Left kidney (tissue), 2 donors: ENCODE results near the gene ANKRD66. TPM values are rescaled to one million over a fixed set of nuclear protein-coding genes. Genes with fewer than 3 reads are reported as not detected.
A peak's percentile ranks its signal among the peaks of the same experiment; 100 is the strongest.
"Not testable (repeated sequence)": the region's sequence is repeated elsewhere in the genome, so short reads cannot be mapped to it uniquely, and the experiment has no call there.

ENCODE experiments used
- DNase-seq: peaks from one replicate; pipeline ENCODE4 v3.0.0-alpha.2; 2013
- polyA plus RNA-seq: library from polyadenylated mRNA; unstranded; fragments of 120-200 nt; gene quantifications from one replicate; pipeline ENCODE4 v1.2.1, GENCODE V29; 2013; ENCODE audit not compliant: insufficient read length

Gene ANKRD66
- polyA plus RNA-seq, 1 donor = not detected

DNA sequence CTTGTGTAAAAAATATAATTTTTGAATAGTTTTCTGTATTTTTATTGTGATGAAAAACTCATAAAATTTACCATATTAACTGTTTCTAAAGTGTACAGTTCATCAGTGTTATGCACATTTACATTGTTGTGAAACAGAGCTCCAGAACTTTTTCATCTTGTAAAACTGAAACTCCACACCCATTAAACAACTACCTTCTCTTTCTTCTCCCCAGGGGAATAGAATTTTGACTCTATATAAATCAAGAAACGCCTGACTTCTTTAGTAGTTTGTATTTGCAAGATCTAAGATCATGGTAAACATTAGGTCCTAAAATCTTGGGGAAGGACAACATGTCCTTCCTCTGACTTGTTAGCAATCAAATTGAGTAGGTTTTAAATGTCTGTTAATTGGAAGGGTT is 9.1 kb downstream of the ANKRD66 start:
- DNase-seq = no peak

- DNase-seq = no peak
Measured at GRCh38 chr6:46756469-46757213, 9.9 kb downstream of the ANKRD66 start.

- DNase-seq = no peak
Measured at GRCh38 chr6:46757214-46757596, 10.5 kb downstream of the ANKRD66 start.

DNA sequence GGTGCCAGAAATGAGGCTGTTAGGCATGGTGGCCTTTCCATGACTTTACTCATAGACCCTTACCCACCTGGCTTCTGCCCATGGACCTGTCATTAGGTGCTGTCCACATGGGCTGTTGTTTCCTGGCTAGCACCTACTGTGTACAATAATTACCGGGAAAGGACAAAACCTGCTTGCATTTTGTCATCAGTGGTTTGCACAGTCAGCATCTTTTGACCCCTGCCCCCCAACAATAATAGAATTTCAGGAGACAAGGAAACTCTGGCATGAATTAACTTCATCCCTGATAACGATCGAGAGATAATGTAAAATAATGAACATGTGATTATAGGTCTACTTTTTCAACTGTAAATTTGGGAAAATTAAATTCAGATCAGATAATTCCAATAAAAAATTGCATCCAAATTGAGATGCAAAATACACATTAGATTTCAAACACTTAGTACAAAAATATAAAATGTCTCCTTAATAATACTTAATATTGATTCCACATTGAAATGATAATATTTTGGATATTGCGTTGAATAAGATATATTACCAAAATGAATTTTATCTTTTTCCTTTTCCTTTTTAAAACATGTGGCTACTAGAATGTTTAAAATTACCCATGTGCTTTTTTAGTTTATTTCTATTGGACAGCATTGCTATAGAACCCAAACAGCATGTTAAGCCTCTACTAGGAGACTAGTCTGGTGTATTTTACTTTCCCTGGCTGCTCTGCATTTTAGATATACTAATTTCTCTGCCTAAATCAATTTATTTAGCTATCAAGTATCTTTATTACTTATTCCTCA is 12.4 kb downstream of the ANKRD66 start:
- no peak for DNase-seq

DNA sequence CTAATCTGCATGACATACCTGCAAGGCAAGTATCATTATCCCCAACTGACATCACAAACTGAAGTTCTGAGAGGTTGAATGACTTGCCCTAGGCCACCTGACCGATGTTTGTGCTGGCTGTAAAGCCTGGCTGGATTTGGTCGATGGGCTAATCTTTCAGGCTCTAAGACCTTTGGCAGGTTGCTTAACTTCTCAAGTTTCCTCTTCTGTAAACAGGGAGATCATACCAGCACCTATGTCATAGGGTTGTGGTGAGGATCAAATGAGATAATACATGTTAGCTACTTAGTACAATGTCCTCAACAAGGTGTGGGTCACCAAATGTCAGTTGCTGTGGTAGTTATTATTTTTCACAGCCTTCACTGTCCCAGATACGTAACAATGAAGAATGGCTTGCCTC is 14.2 kb downstream of the ANKRD66 start:
- DNase-seq = no peak

- no peak for DNase-seq
Measured at GRCh38 chr6:46763466-46763865, 16.7 kb downstream of the ANKRD66 start.

- not testable (repeated sequence) for DNase-seq
Measured at GRCh38 chr6:46764280-46764679, 17.5 kb downstream of the ANKRD66 start.

- DNase-seq = no peak
Measured at GRCh38 chr6:46764961-46765360, 18.2 kb downstream of the ANKRD66 start.

DNA sequence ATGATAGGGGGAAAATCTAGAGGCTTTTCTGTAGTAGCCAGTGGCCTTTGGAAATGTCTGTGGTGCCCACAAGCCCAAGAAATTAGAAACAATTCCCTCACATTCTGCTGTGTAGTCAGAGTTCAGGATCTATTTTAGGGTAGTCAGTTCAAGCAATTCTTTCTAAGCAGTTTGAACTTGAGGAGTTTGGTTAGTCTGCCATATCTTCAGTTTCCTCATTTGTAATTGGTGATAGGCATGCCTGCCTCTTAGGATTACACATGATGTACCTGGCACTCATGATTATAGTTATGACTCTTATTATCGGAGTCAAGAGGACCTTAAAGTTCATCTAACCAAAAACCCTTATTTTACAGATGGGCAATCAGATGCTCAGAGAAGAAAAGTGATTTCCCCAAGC is 25.3 kb downstream of the ANKRD66 start:
- DNase-seq = no peak

DNA sequence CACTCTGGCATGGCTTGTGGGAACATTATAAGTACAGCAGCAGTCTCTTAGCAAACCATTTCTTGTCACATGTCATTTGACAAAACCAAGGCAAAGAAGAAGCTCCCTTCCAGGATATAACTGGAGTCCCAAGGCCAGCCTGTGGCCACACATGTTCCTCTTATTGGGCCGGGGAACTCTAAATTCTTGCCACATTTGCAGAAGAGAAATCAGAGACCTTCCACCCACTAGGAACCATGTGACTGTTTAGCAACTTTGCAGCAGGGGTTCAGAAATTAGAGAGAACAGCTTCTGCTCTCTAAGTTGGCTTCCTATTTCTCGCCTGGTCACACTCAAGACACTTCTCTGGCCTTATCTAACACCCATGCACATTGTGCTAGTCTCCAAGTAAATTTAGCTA is 26.0 kb downstream of the ANKRD66 start:
- no peak for DNase-seq

DNA sequence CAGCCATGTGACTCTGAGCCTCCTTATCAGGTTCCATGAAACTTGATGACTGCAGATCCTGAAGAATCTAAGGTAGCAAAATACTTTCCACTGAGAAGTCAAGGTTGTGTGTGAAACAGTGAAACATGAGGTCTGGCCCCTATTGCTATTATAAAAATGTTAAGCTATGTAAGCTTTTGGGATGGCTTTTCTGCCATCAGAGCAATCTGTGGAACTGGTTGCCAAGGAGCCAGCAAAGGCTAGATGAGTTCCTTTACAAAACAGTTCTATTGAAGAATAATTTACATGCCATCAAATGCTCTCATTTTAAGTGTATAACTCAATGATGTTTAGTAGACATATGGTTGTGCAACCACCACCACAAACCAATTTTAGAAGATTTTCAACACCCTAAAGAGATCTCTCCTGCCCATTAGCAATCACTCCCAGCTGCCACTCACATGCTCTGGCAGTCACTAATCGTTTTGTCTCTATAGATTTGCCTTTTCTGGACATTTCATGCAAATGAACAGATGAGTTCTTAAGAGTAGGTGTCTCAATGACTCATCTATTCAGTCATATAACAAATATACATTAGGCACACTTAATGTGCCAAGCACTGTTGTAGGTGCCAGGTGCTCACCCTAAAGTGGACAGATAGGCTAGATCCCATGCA is 26.6 kb downstream of the ANKRD66 start:
- no peak for DNase-seq

DNA sequence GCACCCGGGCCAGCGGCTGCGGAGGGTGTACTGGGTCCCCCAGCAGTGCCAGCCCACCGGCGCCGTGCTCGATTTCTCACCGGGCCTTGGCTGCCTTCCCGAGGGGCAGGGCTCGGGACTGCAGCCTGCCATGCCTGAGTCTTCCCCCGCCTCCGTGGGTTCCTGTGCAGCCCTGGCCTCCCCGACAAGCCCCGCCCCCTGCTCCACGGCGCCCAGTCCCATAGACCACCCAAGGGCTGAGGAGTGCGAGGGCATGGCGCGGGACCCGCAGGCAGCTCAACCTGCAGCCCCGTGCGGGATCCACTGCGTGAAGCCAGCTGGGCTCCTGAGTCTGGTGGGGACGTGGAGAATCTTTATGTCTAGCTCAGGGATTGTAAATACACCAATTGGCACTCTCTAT is 28.0 kb downstream of the ANKRD66 start:
- not testable (repeated sequence) for DNase-seq

DNA sequence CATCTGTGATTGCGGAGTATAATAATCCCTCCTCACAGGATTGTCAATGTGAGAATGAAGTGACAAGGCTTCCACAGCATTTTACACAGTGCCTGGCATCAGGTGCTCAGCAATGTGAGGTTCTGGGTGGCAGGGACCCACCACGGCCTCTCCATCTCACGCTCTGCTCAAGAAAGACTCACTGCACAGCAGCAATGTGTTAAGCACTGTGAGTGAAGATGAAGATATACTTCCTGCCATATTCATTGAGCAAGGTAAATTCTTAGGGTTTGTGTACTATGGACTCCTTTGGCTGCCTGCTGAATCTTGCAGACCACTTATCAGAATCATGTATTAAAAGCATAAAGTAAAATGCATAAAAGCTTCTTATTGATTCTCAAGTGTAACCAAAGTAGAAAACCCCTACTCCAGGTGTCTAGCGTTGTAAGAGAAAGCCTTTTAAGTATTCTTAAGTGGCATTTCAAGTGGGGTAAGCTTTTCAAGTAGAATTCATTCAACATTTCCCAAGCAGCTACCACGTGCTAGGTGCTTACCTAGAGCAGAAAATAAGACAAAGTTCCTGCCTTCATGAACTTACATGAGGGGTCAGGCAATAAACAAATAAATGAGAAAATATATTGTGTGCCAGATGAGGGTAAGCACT is 29.5 kb downstream of the ANKRD66 start:
- no peak for DNase-seq

DNA sequence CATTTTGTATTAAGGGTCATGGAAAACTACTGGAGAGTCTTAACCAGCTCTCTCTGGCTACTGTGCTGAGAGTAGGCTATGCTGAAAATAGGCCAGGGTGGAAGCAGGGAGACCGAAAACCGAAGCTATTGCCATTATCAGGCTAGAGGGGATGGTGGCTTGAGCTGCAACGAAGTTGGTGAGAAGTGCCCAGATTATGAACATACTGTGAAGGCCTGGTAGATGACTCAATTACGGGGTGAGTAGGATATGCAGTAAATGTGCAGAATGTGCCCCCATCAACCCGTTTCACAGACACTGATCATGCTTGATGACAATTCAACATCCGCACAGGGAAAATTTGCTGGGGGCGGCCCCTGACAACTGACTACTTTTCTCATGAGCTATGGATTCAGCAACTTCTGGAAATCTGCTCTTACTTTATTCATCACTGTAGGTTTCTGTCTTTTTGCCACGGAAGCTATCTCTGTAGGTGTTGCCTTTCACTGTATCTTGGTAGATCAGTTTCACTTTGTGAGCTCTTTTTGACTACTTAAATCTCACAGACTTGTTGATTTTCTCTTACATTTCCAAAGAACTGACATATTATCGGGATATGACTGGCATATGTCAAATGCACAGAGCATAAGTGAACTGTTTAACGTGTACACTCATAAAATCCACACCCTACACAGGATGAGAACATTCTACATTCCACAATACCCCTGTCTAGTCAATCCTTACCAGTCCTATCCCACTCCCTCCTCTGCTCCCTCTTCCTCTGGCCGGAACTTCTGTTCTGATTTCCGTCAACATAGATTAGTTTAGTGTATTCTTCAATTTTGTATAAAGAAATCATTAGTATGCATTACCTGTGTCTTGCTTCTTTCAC is 31.0 kb downstream of the ANKRD66 start:
- no peak for DNase-seq

- DNase-seq = peak; percentile 74
Measured at GRCh38 chr6:46781478-46782378, 35.0 kb downstream of the ANKRD66 start.

- DNase-seq = no peak
Measured at GRCh38 chr6:46784535-46784934, 37.8 kb downstream of the ANKRD66 start.

- DNase-seq = no peak
Measured at GRCh38 chr6:46787871-46788540, 41.3 kb downstream of the ANKRD66 start.

GRCh38 chr6:46788791-46789190 is 42.1 kb downstream of the ANKRD66 start:
- no peak for DNase-seq

- DNase-seq = no peak
Measured at GRCh38 chr6:46789434-46790354, 43.0 kb downstream of the ANKRD66 start.
